ENCODE results near the gene SND1. TPM values are rescaled to one million over a fixed set of nuclear protein-coding genes. Genes with fewer than 3 reads are reported as not detected.

Gene SND1
- total RNA-seq, 4 donors from 2014 or later, result 70.8 to 141 (median 85.7) TPM

- Histone ChIP-seq H3K4me3 (no peak overlapping the region), H3K4me1 (peaks cover 0 to 26% (median 0%) of the 10 kb centered on the region in 4 donors), H3K9me3 (no peaks in the 10 kb centered on the region), H3K27me3 (no peaks in the 10 kb centered on the region), H3K36me3 (no peaks in the 10 kb centered on the region), H3K27ac (no peak overlapping the region)
- TF ChIP-seq, protein P1, sequence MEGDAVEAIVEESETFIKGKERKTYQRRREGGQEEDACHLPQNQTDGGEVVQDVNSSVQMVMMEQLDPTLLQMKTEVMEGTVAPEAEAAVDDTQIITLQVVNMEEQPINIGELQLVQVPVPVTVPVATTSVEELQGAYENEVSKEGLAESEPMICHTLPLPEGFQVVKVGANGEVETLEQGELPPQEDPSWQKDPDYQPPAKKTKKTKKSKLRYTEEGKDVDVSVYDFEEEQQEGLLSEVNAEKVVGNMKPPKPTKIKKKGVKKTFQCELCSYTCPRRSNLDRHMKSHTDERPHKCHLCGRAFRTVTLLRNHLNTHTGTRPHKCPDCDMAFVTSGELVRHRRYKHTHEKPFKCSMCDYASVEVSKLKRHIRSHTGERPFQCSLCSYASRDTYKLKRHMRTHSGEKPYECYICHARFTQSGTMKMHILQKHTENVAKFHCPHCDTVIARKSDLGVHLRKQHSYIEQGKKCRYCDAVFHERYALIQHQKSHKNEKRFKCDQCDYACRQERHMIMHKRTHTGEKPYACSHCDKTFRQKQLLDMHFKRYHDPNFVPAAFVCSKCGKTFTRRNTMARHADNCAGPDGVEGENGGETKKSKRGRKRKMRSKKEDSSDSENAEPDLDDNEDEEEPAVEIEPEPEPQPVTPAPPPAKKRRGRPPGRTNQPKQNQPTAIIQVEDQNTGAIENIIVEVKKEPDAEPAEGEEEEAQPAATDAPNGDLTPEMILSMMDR (IDR thresholded peaks at IDR 0.05), result no peak
- TF ChIP-seq EP300 (IDR thresholded peaks at IDR 0.05), result no peak
- no peak for TF ChIP-seq POLR2A (IDR thresholded peaks at IDR 0.05)
- DNase-seq (ENCODE audit: low spot score in 2 of 2), result no peak
- 66 to 68% methylated on average over 3 of the region's 3 CpGs for WGBS, 2 donors
Measured at GRCh38 chr7:127877951-127878350, 226.0 kb downstream of the SND1 start.

DNA sequence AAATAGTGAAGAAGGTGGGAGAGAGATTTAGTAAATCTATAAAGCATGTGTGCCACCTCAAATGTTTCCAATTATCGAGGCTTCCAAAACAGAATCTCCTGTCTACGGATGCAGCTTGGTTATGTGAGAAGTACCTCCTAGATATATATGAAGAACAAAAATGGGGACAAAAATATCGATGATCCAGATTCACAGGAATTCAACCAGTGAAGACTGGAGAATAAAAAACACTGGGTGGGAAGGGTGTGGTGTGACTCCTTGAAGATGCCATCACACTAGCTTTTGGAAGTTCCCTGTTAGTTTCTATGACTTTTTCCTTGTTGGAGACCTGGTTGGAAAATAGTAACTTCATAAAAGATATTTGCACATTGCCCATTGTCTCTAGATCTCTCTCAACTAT is 226.8 kb downstream of the SND1 start:
- whole genome bisulfite sequencing, 2 donors, result 90 to 96% methylated on average over 3 of the region's 3 CpGs
- H3K27ac ChIP-seq, result no peak overlapping the region
- no peak for DNase-seq (ENCODE audit: low spot score in 2 of 2)
- TF ChIP-seq POLR2A (IDR thresholded peaks at IDR 0.05) (no peak), EP300 (IDR thresholded peaks at IDR 0.05) (no peak)
- TF ChIP-seq, protein P1 (IDR thresholded peaks at IDR 0.05), result no peak
- H3K4me3 ChIP-seq, result no peak overlapping the region
- peaks cover 0 to 26% (median 0%) of the 10 kb centered on the region in 4 donors for H3K4me1 ChIP-seq
- no peaks in the 10 kb centered on the region for H3K27me3 ChIP-seq
- H3K9me3 ChIP-seq, result no peaks in the 10 kb centered on the region
- no peaks in the 10 kb centered on the region for H3K36me3 ChIP-seq

DNA sequence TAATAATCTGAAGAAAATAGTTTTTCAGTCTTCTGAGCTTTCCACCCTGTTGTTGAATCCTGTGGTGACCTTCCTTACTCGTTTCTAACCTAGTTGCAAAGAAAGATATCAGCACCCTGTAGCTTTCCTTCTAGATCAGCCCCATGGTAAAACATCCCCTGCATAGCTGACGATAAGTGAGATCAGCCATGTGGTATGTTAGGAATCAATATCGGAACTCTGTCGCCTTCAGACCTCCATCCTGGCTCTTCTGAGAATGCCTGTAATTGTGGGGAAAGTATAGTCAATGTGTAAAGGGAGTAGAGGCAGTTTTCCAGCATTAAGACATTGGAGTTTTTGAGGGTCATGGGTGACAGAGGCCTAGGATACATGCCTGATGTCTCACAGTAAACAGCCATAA is 227.4 kb downstream of the SND1 start:
- no peaks in the 10 kb centered on the region for H3K27me3 ChIP-seq
- WGBS, 2 donors, result 72 to 77% methylated on average over 4 of the region's 4 CpGs
- H3K9me3 ChIP-seq, result no peaks in the 10 kb centered on the region
- H3K4me3 ChIP-seq, result no peak overlapping the region
- H3K36me3 ChIP-seq, result no peaks in the 10 kb centered on the region
- DNase-seq (ENCODE audit: low spot score in 2 of 2), result no peak
- no peak overlapping the region for H3K27ac ChIP-seq
- TF ChIP-seq EP300 (IDR thresholded peaks at IDR 0.05) (no peak), POLR2A (IDR thresholded peaks at IDR 0.05) (no peak)
- TF ChIP-seq, protein P1 (IDR thresholded peaks at IDR 0.05), result no peak
- H3K4me1 ChIP-seq, result peaks cover 0 to 25% (median 0%) of the 10 kb centered on the region in 4 donors

- Histone ChIP-seq H3K4me1 (peaks cover 0 to 21% (median 0%) of the 10 kb centered on the region in 4 donors), H3K27ac (no peak overlapping the region), H3K36me3 (no peaks in the 10 kb centered on the region), H3K9me3 (no peaks in the 10 kb centered on the region), H3K4me3 (no peak overlapping the region), H3K27me3 (no peaks in the 10 kb centered on the region)
- TF ChIP-seq, protein P1 (IDR thresholded peaks at IDR 0.05), result no peak
- TF ChIP-seq EP300 (IDR thresholded peaks at IDR 0.05) (no peak), POLR2A (IDR thresholded peaks at IDR 0.05) (no peak)
- WGBS, 2 donors, result 95 to 96% methylated on average over 5 of the region's 5 CpGs
- no peak for DNase-seq (ENCODE audit: low spot score in 2 of 2)
Measured at GRCh38 chr7:127879942-127880341, 227.9 kb downstream of the SND1 start.

GRCh38 chr7:127880454-127880853 is 228.5 kb downstream of the SND1 start:
- no peak overlapping the region for H3K27ac ChIP-seq
- H3K36me3 ChIP-seq, result no peaks in the 10 kb centered on the region
- H3K27me3 ChIP-seq, result no peaks in the 10 kb centered on the region
- TF ChIP-seq, protein P1 (IDR thresholded peaks at IDR 0.05), result no peak
- no peak for TF ChIP-seq POLR2A (IDR thresholded peaks at IDR 0.05)
- TF ChIP-seq EP300 (IDR thresholded peaks at IDR 0.05), result no peak
- no peaks in the 10 kb centered on the region for H3K9me3 ChIP-seq
- 63 to 69% methylated on average over 2 of the region's 2 CpGs for whole genome bisulfite sequencing, 2 donors
- H3K4me3 ChIP-seq, result no peak overlapping the region
- peaks cover 0 to 21% (median 2%) of the 10 kb centered on the region in 4 donors for H3K4me1 ChIP-seq
- DNase-seq (ENCODE audit: low spot score in 2 of 2), result no peak
